Trophoblast cell (in vitro differentiated cells and primary cell): ENCODE results near the gene C3orf22.

Experiments
- DNase-seq, 2 donors: peaks; one replicate each; pipeline ENCODE4 v3.0.0-alpha.2; 2016
- H2AFZ ChIP-seq: 2 replicates; pipeline ENCODE4 v1.6.1; 2013; ENCODE audit warnings: low read length, moderate library complexity, mild to moderate bottlenecking; ENCODE audit not compliant: insufficient read depth, poor library complexity
- H2AK5ac ChIP-seq: 2 replicates; pipeline ENCODE4 v1.6.1; 2013; ENCODE audit warnings: mild to moderate bottlenecking, low read length
- H2BK120ac ChIP-seq: 2 replicates; pipeline ENCODE4 v1.6.1; 2013; ENCODE audit warnings: low read length, mild to moderate bottlenecking, moderate library complexity; ENCODE audit not compliant: insufficient read depth, poor library complexity
- H2BK12ac ChIP-seq: 2 replicates; pipeline ENCODE4 v1.6.1; 2013; ENCODE audit warnings: mild to moderate bottlenecking, low read length, moderate library complexity
- H2BK5ac ChIP-seq: 2 replicates; pipeline ENCODE4 v1.6.1; 2013; ENCODE audit warnings: low read length, low read depth, moderate library complexity, mild to moderate bottlenecking; ENCODE audit not compliant: poor library complexity
- H3K14ac ChIP-seq: 2 replicates; pipeline ENCODE4 v1.6.1; 2013; ENCODE audit warnings: mild to moderate bottlenecking, low read length
- H3K18ac ChIP-seq: 2 replicates; pipeline ENCODE4 v1.6.1; 2013; ENCODE audit warnings: mild to moderate bottlenecking, low read length
- H3K23ac ChIP-seq: 2 replicates; pipeline ENCODE4 v1.6.1; 2013; ENCODE audit warnings: low read length
- H3K27ac ChIP-seq: 2 replicates; pipeline ENCODE4 v1.5.1; 2013; ENCODE audit warnings: low read depth, mild to moderate bottlenecking, inconsistent platforms, low read length, moderate library complexity
- H3K27me3 ChIP-seq: 2 replicates; pipeline ENCODE4 v1.6.1; 2013; ENCODE audit warnings: inconsistent platforms, mild to moderate bottlenecking, low read length, moderate library complexity; ENCODE audit not compliant: insufficient read depth
- H3K36me3 ChIP-seq, 2 experiments: 1 replicate in 1 of 2; 2 replicates in 1 of 2; pipeline ENCODE4 v1.6.1; 2013; ENCODE audit warnings: low read length in 2 of 2, mild to moderate bottlenecking in 2 of 2, moderate library complexity in 1 of 2; ENCODE audit not compliant: insufficient read depth in 2 of 2, control insufficient read depth in 1 of 2
- H3K4ac ChIP-seq: 2 replicates; pipeline ENCODE4 v1.6.1; 2013; ENCODE audit warnings: low read depth, mild to moderate bottlenecking, low read length, moderate library complexity
- H3K4me1 ChIP-seq, 2 experiments: 1 replicate in 1 of 2; 2 replicates in 1 of 2; pipeline ENCODE4 v1.6.1; 2013; ENCODE audit warnings: low read length in 2 of 2, mild to moderate bottlenecking in 2 of 2, moderate library complexity in 1 of 2; ENCODE audit not compliant: insufficient read depth in 2 of 2, control insufficient read depth in 1 of 2
- H3K4me2 ChIP-seq: 2 replicates; pipeline ENCODE4 v1.6.1; 2013; ENCODE audit warnings: inconsistent platforms, mild to moderate bottlenecking, low read length, moderate library complexity
- H3K4me3 ChIP-seq: 2 replicates; pipeline ENCODE4 v1.5.1; 2013; ENCODE audit warnings: mild to moderate bottlenecking, low read depth, low read length, inconsistent platforms
- H3K79me1 ChIP-seq: one replicate; pipeline ENCODE4 v1.6.1; 2013; ENCODE audit warnings: low read length
- H3K79me2 ChIP-seq: 2 replicates; pipeline ENCODE4 v1.6.1; 2013; ENCODE audit warnings: low read length, mild to moderate bottlenecking; ENCODE audit not compliant: control insufficient read depth, insufficient read depth, poor library complexity
- H3K9ac ChIP-seq: 2 replicates; pipeline ENCODE4 v1.6.1; 2013; ENCODE audit warnings: mild to moderate bottlenecking, low read length
- H3K9me3 ChIP-seq: 2 replicates; pipeline ENCODE4 v1.6.1; 2013; ENCODE audit warnings: low read depth, mild to moderate bottlenecking, control low read depth, inconsistent platforms, low read length; ENCODE audit not compliant: insufficient read depth
- H4K12ac ChIP-seq: 2 replicates; pipeline ENCODE4 v1.6.1; 2013; ENCODE audit warnings: low read depth, mild to moderate bottlenecking, low read length, moderate library complexity
- H4K8ac ChIP-seq: 2 replicates; pipeline ENCODE4 v1.6.1; 2013; ENCODE audit warnings: low read depth, mild to moderate bottlenecking, low read length, moderate library complexity
- H4K91ac ChIP-seq: one replicate; pipeline ENCODE4 v1.6.1; 2013; ENCODE audit warnings: low read depth, mild to moderate bottlenecking, low read length, moderate library complexity
- WGBS: extraction: QIAGEN DNeasy Blood & Tissue Kit; methylation state at CpG from one replicate; pipeline ENCODE4 v1.1.7; 2013; ENCODE audit warnings: missing lambda C conversion rate; ENCODE audit not compliant: insufficient read length, insufficient coverage; ENCODE audit errors: extremely low coverage; 5-methylcytosine and 5-hydroxymethylcytosine counted together

The C3orf22 gene

GRCh38 chr3:126568776-126569342 lies 10.1 kb upstream of the C3orf22 start:
- Histone ChIP-seq H3K79me2 (no peaks in the 10 kb centered on the region), H4K8ac (no peak overlapping the region), H3K9ac (no peak overlapping the region), H2AK5ac (no peak overlapping the region), H4K12ac (no peak overlapping the region), H3K27ac (no peak overlapping the region), H2BK12ac (no peak overlapping the region), H3K27me3 (no peaks in the 10 kb centered on the region), H2BK120ac (no peak overlapping the region), H3K18ac (no peak overlapping the region), H3K4me3 (no peak overlapping the region), H3K23ac (no peak overlapping the region), H3K9me3 (no peaks in the 10 kb centered on the region), H2AFZ (no peak overlapping the region), H3K4me1 (no peaks in the 10 kb centered on the region), H3K14ac (no peak overlapping the region), H2BK5ac (no peak overlapping the region), H3K4ac (no peak overlapping the region), H3K4me2 (no peak overlapping the region), H3K36me3 (no peaks in the 10 kb centered on the region), H4K91ac (no peak overlapping the region), H3K79me1 (no peaks in the 10 kb centered on the region)
- no CpG with 5 or more reads among the region's 3 CpGs for whole genome bisulfite sequencing
- no peak for DNase-seq

- H3K14ac ChIP-seq, result no peak overlapping the region
- no peak overlapping the region for H3K9ac ChIP-seq
- no peaks in the 10 kb centered on the region for H3K79me2 ChIP-seq
- H2AK5ac ChIP-seq, result no peak overlapping the region
- no peak overlapping the region for H4K8ac ChIP-seq
- no peak overlapping the region for H2BK12ac ChIP-seq
- H4K91ac ChIP-seq, result no peak overlapping the region
- no peak overlapping the region for H3K4ac ChIP-seq
- no peak overlapping the region for H2BK5ac ChIP-seq
- H3K36me3 ChIP-seq, result no peaks in the 10 kb centered on the region
- no peak overlapping the region for H3K27ac ChIP-seq
- no peaks in the 10 kb centered on the region for H3K79me1 ChIP-seq
- H3K23ac ChIP-seq, result no peak overlapping the region
- H3K9me3 ChIP-seq, result no peaks in the 10 kb centered on the region
- no peak overlapping the region for H2AFZ ChIP-seq
- WGBS, result no CpG with 5 or more reads among the region's 10 CpGs
- no peak for DNase-seq
- no peak overlapping the region for H4K12ac ChIP-seq
- H2BK120ac ChIP-seq, result no peak overlapping the region
- no peaks in the 10 kb centered on the region for H3K27me3 ChIP-seq
- H3K4me3 ChIP-seq, result no peak overlapping the region
- H3K18ac ChIP-seq, result no peak overlapping the region
- no peak overlapping the region for H3K4me2 ChIP-seq
- no peaks in the 10 kb centered on the region for H3K4me1 ChIP-seq
Observed at GRCh38 chr3:126567696-126568438, 9.1 kb upstream of the C3orf22 start.

GRCh38 chr3:126562737-126563276 lies 4.1 kb upstream of the C3orf22 start:
- H3K9ac ChIP-seq, result no peak overlapping the region
- H3K9me3 ChIP-seq, result no peaks in the 10 kb centered on the region
- H4K12ac ChIP-seq, result no peak overlapping the region
- no peaks in the 10 kb centered on the region for H3K27me3 ChIP-seq
- H3K36me3 ChIP-seq, result no peaks in the 10 kb centered on the region
- H3K79me1 ChIP-seq, result no peaks in the 10 kb centered on the region
- no peak overlapping the region for H3K14ac ChIP-seq
- H3K23ac ChIP-seq, result no peak overlapping the region
- no peak overlapping the region for H3K4me3 ChIP-seq
- no peak overlapping the region for H3K4ac ChIP-seq
- no CpG with 5 or more reads among the region's 2 CpGs for WGBS
- no peak overlapping the region for H3K4me2 ChIP-seq
- no peak overlapping the region for H3K18ac ChIP-seq
- H3K27ac ChIP-seq, result no peak overlapping the region
- no peak overlapping the region for H4K91ac ChIP-seq
- H4K8ac ChIP-seq, result no peak overlapping the region
- H3K4me1 ChIP-seq, result no peaks in the 10 kb centered on the region
- no peaks in the 10 kb centered on the region for H3K79me2 ChIP-seq
- no peak overlapping the region for H2AK5ac ChIP-seq
- H2BK5ac ChIP-seq, result no peak overlapping the region
- DNase-seq, result no peak
- H2BK12ac ChIP-seq, result no peak overlapping the region
- H2AFZ ChIP-seq, result no peak overlapping the region
- H2BK120ac ChIP-seq, result no peak overlapping the region

- Histone ChIP-seq H3K27me3 (no peaks in the 10 kb centered on the region), H3K4ac (no peak overlapping the region), H3K79me2 (no peaks in the 10 kb centered on the region), H3K18ac (no peak overlapping the region), H3K9ac (no peak overlapping the region), H3K23ac (no peak overlapping the region), H3K9me3 (no peaks in the 10 kb centered on the region), H3K79me1 (no peaks in the 10 kb centered on the region), H4K91ac (no peak overlapping the region), H4K8ac (no peak overlapping the region), H3K4me2 (no peak overlapping the region), H2BK12ac (no peak overlapping the region), H3K4me3 (no peak overlapping the region), H3K27ac (no peak overlapping the region), H3K4me1 (no peaks in the 10 kb centered on the region), H2AK5ac (no peak overlapping the region), H3K36me3 (no peaks in the 10 kb centered on the region), H2BK120ac (no peak overlapping the region), H2BK5ac (no peak overlapping the region), H2AFZ (no peak overlapping the region), H4K12ac (no peak overlapping the region), H3K14ac (no peak overlapping the region)
- DNase-seq, result no peak
- WGBS, result no CpG with 5 or more reads among the region's 6 CpGs
Observed at GRCh38 chr3:126557761-126558160, 971 bp downstream of the C3orf22 start.
